ENCODE data around the gene TECR.
A peak's percentile ranks its signal among the peaks of the same experiment; 100 is the strongest.
"Not testable (repeated sequence)": the region's sequence is repeated elsewhere in the genome, so short reads cannot be mapped to it uniquely, and the experiment has no call there.

Gene TECR

DNA sequence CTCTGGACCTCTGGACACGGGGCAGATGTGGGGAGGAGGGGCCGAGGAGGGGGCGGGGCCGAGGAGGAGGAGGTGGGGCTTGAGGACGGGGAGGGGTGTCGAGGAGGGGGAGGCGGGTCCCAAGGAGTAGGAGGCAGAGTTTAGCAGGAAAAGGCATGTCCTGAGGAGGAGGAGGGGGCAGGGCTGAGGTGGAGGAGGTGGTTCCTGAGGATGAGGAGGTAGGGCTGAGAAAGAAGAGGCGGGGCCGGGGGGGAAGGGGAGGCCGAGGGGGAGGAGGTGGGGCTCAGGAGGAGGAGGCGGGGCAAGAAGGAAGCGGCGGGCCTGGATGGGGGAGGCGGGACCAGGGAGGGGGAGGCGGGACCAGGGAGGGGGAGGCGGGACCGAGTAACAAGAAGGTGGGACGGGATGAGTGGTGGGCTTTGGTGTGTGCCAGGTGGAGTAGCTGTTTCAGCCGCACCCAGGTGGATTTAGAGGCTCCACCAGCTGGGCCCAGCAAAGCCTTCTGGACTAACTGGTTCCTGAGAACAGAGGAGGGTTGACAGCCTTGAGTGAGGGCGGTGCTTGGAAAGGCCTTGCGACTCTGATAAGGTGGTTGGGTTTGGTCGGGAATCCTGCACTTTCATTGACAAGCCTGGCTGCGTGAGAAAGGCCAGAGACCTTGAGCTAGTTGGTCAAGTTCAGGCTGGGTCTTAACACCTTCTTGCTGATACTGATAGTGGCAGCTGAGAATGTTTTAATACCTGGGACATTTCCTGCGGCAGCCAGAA lies 7.7 kb downstream of the TECR start:
- peak; percentile 94 for DNase-seq (ENCODE audit: low read depth)

DNA sequence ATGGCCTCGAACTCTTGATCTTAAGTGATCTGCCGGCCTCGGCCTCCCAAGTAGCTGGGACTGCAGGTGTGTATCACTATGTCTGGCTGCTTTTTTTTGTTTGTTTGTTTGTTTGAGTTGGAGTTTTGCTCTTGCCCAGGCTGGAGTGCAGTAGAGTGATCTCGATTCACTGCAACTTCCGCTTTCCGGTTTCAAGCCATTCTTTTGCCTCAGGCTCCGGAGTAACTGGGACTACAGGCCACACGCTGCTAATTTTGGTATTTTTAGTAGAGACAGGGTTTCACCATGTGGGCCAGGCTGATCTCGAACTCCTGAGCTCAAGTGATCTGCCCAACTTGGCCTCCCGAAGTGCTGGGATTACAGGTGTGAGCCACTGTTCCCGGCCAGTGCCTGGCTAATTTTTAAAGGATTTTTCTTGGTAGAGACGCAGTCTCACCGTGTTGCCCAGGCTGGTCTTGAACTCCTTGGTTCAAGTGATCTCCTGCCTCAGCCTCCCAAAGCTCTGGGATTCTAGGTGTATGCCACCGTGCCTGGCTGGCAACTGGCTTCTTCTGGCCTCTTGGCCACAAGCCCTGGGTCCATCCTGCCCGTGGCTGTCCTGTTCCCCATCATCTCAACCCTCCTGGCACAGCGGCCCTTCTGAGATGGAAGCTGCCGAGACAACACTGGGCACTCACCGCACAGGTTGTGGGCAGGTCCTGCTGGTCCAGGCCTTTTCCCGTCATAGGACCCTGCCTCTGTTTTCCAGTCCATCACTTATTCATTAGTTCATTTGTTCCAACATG lies 11.5 kb downstream of the TECR start:
- DNase-seq (ENCODE audit: low read depth): no peak

- DNase-seq (ENCODE audit: low read depth): not testable (repeated sequence)
Observed at GRCh38 chr19:14541979-14542378, 12.6 kb downstream of the TECR start.

- DNase-seq (ENCODE audit: low read depth): no peak
Observed at GRCh38 chr19:14542711-14543328, 13.4 kb downstream of the TECR start.

DNA sequence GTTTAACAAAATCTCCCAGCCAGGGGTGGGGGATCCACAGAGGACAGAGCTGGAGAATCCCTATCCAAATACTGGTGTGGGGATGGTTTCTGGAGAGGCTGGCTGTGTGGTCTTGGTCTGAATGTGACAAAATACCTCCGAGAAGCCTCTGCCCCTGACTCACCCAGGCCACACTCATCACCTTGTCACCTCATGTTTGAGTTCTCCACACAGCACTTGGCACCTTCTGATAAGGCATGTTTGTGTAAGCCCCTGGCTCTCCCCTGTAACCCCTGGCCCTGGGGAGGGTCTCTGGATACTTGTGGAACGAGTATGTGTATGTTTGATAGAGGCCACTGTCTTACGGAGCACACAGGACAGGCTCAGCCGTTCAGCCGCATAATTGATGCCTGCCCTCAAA lies 14.7 kb downstream of the TECR start:
- no peak for DNase-seq (ENCODE audit: low read depth)

- DNase-seq (ENCODE audit: low read depth): no peak
Observed at GRCh38 chr19:14544977-14545715, 15.8 kb downstream of the TECR start.

- DNase-seq (ENCODE audit: low read depth): no peak
Observed at GRCh38 chr19:14545716-14546082, 16.3 kb downstream of the TECR start.

DNA sequence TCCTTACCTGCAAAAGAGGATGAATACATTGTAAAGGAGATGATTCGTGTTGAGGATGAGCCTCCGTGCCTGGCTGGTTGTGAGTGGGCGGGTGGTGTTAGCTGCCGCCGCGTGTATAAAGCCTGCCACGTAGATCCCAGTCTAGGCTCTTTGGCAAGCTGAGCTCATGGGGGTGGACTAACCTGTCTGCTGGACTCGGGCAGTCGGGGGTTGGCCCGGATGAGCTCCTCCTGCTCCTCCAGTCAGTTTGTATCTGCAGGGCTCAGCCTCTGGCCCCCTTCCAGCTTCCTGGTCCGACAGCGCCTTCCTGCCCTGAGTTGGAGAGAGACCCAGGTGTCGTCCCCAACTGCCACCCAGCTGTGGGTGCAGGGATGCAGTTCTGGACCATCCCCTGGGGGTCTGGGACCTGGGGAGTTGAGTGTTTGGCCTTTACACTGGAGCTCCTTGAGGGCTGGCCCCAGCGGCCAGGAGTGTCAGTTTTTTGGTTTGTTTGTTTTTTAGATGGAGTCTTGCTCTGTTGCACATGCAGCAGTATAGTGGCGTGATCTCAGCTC lies 20.9 kb downstream of the TECR start:
- DNase-seq (ENCODE audit: low read depth): peak; percentile 56

DNA sequence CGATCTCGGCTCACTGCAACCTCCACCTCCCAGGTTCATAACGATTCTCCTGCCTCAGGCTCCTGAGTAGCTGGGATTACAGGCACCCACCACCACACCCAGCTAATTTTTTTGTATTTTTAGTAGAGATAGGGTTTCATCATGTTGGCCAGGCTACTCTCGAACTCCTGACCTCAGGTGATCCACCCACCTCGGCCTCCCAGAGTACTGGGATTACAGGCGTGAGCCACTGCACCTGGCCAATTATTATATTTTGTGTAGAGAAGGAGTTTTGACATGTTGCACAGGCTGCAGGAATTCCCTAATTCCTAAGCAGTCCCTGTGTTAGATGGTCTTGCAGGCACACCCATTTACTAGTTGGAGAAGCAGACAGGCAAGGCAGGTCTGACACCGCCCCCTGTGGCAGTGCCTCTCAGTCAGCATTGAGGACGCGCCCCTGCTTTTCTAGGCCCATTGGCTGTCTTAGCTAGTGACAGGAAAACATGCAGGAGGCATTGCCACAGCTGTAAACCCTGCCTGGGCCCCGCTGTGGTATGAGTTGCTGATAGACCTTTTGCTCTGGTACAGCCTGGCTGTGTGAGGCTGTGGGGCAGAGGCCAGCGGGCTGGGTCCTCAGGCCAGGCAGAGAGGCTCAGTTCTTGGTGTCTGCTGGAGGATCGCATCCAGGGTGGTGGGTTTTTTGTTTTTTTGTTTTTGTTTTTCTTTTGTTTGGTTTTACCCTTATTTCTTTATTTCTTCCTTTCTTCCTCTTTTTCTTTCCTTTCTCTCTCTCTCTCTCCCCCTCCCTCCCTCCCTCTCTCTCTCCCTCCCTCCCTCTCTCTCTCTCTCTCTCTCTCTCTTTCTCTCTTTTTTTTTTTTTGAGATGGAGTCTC lies 22.0 kb downstream of the TECR start:
- peak; percentile 73 for DNase-seq (ENCODE audit: low read depth)

- not testable (repeated sequence) for DNase-seq (ENCODE audit: low read depth)
Observed at GRCh38 chr19:14552006-14552360, 22.6 kb downstream of the TECR start.

DNA sequence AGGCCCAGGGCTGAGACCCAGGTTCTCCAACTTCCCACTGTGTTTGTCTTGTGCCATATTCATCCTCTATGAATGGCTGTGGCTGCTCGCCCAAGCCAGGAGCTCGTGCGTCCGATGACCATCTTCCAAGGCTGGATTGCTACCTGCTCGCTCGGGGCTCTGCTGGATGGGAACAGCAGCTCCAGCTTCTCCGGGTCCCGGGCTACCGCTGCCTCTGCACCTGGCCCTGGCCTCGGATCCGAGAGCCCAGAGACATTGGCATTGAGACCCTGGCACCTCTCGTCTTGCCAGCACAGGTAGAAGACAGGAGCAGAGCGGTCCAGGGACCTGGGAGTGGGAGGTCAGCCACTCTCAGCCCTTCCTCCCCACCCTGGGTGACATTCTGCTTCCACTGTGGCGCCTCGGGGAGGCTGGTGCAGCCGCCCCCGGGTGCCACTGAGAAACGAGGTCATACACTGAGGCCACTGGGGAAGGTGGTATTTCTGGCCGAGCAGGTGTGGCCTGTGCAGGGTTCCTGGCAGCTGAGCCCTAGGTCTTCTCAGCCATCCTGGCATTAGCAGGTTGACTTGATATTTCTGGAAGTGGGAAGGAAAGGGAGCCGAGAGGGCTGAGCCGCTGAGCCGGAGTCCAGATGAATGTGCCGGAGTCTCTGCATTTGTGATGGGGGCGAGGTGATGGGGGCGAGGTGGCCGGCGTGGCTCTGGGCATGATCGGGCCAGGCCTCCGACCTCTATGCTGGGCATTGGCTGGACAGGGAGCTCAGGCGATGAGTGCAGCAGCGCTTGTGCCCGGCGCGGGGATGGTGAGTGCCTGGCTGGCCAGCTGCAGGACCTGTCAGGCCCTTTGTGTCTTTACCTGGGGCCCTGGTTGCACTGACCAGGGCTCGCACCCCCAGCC lies 23.9 kb downstream of the TECR start:
- DNase-seq (ENCODE audit: low read depth): no peak

- DNase-seq (ENCODE audit: low read depth): no peak
Observed at GRCh38 chr19:14553939-14554243, 24.5 kb downstream of the TECR start.

- no peak for DNase-seq (ENCODE audit: low read depth)
Observed at GRCh38 chr19:14554382-14554812, 25.0 kb downstream of the TECR start.

- peak; percentile 66 for DNase-seq (ENCODE audit: low read depth)
Observed at GRCh38 chr19:14555918-14556661, 26.7 kb downstream of the TECR start.

- DNase-seq (ENCODE audit: low read depth): peak; percentile 68
Observed at GRCh38 chr19:14556662-14557188, 27.3 kb downstream of the TECR start.

- no peak for DNase-seq (ENCODE audit: low read depth)
Observed at GRCh38 chr19:14558370-14559066, 29.1 kb downstream of the TECR start.

- DNase-seq (ENCODE audit: low read depth): no peak
Observed at GRCh38 chr19:14559916-14560775, 30.8 kb downstream of the TECR start.

- no peak for DNase-seq (ENCODE audit: low read depth)
Observed at GRCh38 chr19:14560776-14561108, 31.3 kb downstream of the TECR start.
